Upper lobe of left lung (tissue), 4 donors: ENCODE data around the gene RASGRP4.

Experiments
- POLR2A ChIP-seq, 4 donors: fragments of 450-650 bp; IDR thresholded peaks; one replicate each; pipeline ENCODE4 v1.5.1; 2016 to 2017; ENCODE audit warnings: antibody characterized with exemption in 4 of 4, mild to moderate bottlenecking in 2 of 4
- TF ChIP-seq, protein P1 (sequence below), 6 experiments: fragments of 450-650 bp in 4 of 6; fragments of 200-600 bp in 2 of 6; sonication (generic) in 2 of 6; IDR thresholded peaks; one replicate each; pipeline ENCODE4 v1.5.1; 2016 to 2019; ENCODE audit warnings: antibody characterized with exemption in 6 of 6

- TF ChIP-seq POLR2A (IDR thresholded peaks at IDR 0.05), result no peak
- TF ChIP-seq, protein P1, sequence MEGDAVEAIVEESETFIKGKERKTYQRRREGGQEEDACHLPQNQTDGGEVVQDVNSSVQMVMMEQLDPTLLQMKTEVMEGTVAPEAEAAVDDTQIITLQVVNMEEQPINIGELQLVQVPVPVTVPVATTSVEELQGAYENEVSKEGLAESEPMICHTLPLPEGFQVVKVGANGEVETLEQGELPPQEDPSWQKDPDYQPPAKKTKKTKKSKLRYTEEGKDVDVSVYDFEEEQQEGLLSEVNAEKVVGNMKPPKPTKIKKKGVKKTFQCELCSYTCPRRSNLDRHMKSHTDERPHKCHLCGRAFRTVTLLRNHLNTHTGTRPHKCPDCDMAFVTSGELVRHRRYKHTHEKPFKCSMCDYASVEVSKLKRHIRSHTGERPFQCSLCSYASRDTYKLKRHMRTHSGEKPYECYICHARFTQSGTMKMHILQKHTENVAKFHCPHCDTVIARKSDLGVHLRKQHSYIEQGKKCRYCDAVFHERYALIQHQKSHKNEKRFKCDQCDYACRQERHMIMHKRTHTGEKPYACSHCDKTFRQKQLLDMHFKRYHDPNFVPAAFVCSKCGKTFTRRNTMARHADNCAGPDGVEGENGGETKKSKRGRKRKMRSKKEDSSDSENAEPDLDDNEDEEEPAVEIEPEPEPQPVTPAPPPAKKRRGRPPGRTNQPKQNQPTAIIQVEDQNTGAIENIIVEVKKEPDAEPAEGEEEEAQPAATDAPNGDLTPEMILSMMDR (IDR thresholded peaks at IDR 0.05), result no peak
Measured at GRCh38 chr19:38457690-38458405, 31.8 kb upstream of the RASGRP4 start.
